ENCODE measurements around the gene CAVIN3.

- TF ChIP-seq POLR2AphosphoS5 (IDR thresholded peaks at IDR 0.05; ENCODE audit: low read depth, low read length) (no peak), TAF1 (IDR thresholded peaks at IDR 0.05; ENCODE audit: borderline replicate concordance, insufficient read depth, low read length) (no peak), REST (IDR thresholded peaks at IDR 0.05; ENCODE audit: insufficient read depth in 1 of 2, low read depth in 2 of 2, low read length in 2 of 2) (no peak)
Observed at GRCh38 chr11:6321356-6321755, 1.1 kb upstream of the CAVIN3 start.
